ENCODE results near the gene WNT11. TPM values are rescaled to one million over a fixed set of nuclear protein-coding genes. Genes with fewer than 3 reads are reported as not detected.
"Not testable (repeated sequence)": the region's sequence is repeated elsewhere in the genome, so short reads cannot be mapped to it uniquely, and the experiment has no call there.

The WNT11 gene
- total RNA-seq, 3 donors from 2014 or later: 0.26 TPM; not detected in 2

DNA sequence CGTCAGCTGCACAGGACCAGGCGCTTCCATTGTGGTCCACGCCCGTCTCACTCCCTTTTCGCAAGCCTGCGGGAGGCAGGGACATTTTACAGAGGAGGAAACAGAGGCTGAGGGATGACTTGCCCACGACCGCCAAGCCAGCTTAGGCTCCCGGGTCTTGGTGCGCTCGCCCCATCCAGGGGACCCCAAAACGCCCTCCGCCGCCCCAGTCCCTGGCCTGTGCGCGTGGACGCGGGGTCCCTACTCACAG is 300 bp downstream of the WNT11 start:
- DNase-seq (no peak), ATAC-seq (no peak)
- H3K27me3 Mint-ChIP-seq (ENCODE audit: low read depth): peaks cover 40% of the 10 kb centered on the region
- peak overlapping the region; percentile 67 for H3K4me3 Mint-ChIP-seq
- no peaks in the 10 kb centered on the region for H3K36me3 Mint-ChIP-seq (ENCODE audit: insufficient read depth)
- peaks cover 17% of the 10 kb centered on the region for H3K4me1 Mint-ChIP-seq (ENCODE audit: low read depth)
- no peaks in the 10 kb centered on the region for H3K9me3 Mint-ChIP-seq

- peak overlapping the region; percentile 67 for H3K4me3 Mint-ChIP-seq
- no peaks in the 10 kb centered on the region for H3K9me3 Mint-ChIP-seq
- ATAC-seq (no peak), DNase-seq (no peak)
- H3K36me3 Mint-ChIP-seq (ENCODE audit: insufficient read depth): no peaks in the 10 kb centered on the region
- H3K27me3 Mint-ChIP-seq (ENCODE audit: low read depth): peaks cover 38% of the 10 kb centered on the region
- H3K4me1 Mint-ChIP-seq (ENCODE audit: low read depth): peaks cover 17% of the 10 kb centered on the region
These were observed 838 bp downstream of the WNT11 start for GRCh38 chr11:76205252-76206076.

DNA sequence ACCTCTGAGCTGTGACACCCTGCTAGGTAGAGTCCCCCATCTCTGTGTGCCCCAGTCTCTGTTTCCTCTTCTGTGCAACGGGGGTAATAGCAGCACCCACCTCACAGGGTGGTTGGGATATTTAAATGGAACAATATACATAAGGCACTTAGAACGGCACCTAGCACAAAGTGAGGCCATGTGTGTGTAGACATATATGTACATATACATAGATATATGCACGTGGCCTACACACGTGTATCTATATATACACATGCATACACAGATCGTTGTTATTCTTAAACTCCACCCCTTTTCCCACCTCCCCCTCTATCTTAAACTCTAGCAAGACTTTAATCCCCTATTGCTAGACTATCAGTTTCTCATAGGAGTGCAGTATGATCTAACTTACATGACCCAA is 2.4 kb downstream of the WNT11 start:
- no peak overlapping the region for H3K4me3 Mint-ChIP-seq
- H3K27me3 Mint-ChIP-seq (ENCODE audit: low read depth): peaks cover 37% of the 10 kb centered on the region
- H3K9me3 Mint-ChIP-seq: no peaks in the 10 kb centered on the region
- DNase-seq: no peak
- H3K36me3 Mint-ChIP-seq (ENCODE audit: insufficient read depth): no peaks in the 10 kb centered on the region
- H3K4me1 Mint-ChIP-seq (ENCODE audit: low read depth): peaks cover 17% of the 10 kb centered on the region
- no peak for ATAC-seq

- DNase-seq (no peak), ATAC-seq (no peak)
- Mint-ChIP-seq H3K4me1 (ENCODE audit: low read depth) (peaks cover 17% of the 10 kb centered on the region), H3K36me3 (ENCODE audit: insufficient read depth) (no peaks in the 10 kb centered on the region), H3K27me3 (ENCODE audit: low read depth) (peaks cover 36% of the 10 kb centered on the region), H3K9me3 (no peaks in the 10 kb centered on the region), H3K4me3 (no peak overlapping the region)
These were observed 3.0 kb downstream of the WNT11 start for GRCh38 chr11:76203131-76203925.

DNA sequence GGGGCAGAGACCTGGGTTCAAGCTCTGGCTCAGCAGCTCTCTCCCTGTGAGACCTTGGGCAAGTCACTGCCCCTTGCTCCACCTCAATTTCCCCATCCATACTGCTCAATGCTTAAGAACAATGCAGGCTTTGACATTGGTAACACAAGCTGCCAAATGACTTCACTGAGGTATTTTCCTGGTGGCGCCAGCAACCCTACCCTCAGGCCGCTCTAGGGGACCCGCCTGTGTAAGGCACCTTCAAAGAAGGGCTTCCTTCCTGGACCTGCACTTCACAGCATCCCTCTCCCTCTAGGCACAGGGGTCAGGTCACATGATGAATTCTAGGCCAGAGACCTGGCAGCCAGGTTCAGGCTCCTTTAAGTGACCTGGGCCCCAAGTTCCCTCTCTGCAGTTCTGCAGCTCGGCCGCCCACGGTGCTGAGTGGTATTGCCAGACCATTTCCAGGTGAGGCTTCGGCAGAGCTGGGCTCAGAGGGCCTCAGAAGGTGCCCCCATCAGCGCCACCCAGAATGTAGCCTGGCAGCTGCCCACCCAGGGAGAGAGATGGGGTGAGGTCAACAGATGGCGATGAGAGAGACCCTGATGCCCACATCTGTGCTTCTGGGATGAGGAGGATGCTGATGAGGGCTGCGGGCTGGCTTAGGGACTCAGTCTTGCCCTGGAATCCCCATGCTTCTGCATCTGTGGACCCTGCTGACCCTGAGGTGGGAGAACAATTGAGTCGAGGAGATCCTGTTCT is 4.5 kb downstream of the WNT11 start:
- ATAC-seq: no peak
- no peak for DNase-seq
- H3K4me1 Mint-ChIP-seq (ENCODE audit: low read depth): peaks cover 9% of the 10 kb centered on the region
- no peak overlapping the region for H3K4me3 Mint-ChIP-seq
- H3K27me3 Mint-ChIP-seq (ENCODE audit: low read depth): peaks cover 28% of the 10 kb centered on the region
- H3K36me3 Mint-ChIP-seq (ENCODE audit: insufficient read depth): no peaks in the 10 kb centered on the region
- no peaks in the 10 kb centered on the region for H3K9me3 Mint-ChIP-seq

DNA sequence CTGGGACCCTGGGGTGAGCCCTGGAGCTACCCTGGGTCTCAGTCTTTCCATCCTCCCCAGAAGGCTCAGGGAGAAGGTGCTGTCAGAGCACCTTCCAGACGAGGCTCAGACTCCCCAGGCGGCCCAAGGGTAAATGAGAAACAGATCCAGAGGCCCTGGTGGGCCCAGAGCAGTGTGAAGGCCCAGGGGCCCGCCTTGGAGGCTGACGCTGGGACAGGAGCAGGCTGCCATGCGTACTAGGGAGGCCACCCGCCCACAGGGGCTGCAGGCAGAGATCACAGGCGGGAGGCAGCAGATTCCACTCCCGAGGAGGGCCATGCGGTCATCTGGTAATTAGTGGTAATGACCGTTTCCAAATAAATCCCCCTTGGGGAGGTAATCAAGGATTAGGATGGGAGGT is 5.2 kb downstream of the WNT11 start:
- Mint-ChIP-seq H3K4me1 (ENCODE audit: low read depth) (peaks cover 6% of the 10 kb centered on the region), H3K4me3 (no peak overlapping the region), H3K27me3 (ENCODE audit: low read depth) (peaks cover 25% of the 10 kb centered on the region), H3K36me3 (ENCODE audit: insufficient read depth) (no peaks in the 10 kb centered on the region), H3K9me3 (no peaks in the 10 kb centered on the region)
- no peak for DNase-seq
- ATAC-seq: no peak

DNA sequence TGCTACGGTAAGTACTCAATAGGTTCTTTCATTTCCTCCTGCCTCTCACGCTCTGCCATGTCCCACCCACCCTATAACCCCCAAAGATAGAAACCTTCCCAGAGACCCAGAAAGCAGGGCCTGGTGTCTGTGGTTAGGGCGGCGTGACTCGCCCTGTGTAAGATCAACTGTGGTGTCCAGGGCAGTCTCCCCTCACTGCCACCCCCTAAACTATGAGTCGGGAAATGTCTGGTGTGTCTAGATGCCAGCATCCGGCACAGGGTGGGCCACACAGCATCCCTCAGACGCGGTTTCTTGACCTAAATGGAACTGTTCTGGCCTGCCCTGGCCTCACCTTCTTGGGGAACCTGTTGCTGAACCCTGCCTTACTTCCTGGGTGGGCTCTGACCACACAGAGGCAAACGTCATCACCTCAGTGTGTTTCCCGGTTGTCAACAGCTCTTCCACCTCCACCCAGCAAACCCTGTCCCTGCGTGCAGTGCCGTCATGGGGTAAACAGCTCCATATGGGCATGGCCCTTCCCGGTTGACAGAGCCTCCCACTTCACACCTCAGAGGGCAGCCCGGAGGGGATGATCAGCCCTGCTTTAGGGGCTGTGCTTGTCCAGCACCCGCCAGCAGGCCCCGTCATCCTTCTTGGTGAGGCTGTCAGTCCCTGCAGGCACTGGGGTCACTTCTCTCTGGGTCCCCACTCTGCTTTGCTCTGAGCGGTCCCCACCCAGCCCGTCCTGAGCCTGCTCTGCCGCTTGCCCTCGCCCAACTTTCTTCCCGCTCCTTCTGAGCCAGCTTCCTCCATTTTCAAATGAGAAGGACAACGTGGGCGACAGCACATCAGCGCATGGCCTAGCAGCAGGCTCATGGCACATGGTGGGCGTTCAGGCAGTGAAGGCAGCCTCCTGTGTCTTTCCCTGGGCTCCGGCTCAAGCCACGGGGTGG is 6.0 kb downstream of the WNT11 start:
- no peak for ATAC-seq
- Mint-ChIP-seq H3K4me3 (no peak overlapping the region), H3K9me3 (no peaks in the 10 kb centered on the region), H3K27me3 (ENCODE audit: low read depth) (peaks cover 18% of the 10 kb centered on the region), H3K4me1 (ENCODE audit: low read depth) (no peaks in the 10 kb centered on the region), H3K36me3 (ENCODE audit: insufficient read depth) (no peaks in the 10 kb centered on the region)
- no peak for DNase-seq

DNA sequence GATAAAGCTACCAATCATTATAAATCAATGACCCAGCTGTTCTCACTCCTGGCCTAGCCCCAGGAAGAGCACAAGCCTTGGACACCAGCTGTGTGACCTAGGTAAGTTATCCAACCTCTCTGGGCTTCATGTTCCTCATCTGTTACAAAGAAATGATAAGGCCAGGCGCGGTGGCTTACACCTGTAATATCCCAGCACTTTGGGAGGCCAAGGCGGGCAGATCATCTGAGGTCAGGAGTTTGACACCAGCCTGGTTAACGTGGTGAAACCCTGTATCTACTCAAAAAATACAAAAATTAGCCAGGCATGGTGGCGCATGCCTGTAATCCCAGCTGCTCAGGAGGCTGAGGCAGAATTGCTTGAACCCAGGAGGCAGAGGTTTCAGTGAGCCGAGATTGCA is 7.6 kb downstream of the WNT11 start:
- H3K36me3 Mint-ChIP-seq (ENCODE audit: insufficient read depth); ATAC-seq; H3K9me3 Mint-ChIP-seq; H3K4me3 Mint-ChIP-seq; H3K4me1 Mint-ChIP-seq (ENCODE audit: low read depth); H3K27me3 Mint-ChIP-seq (ENCODE audit: low read depth); DNase-seq: not testable (repeated sequence)

DNA sequence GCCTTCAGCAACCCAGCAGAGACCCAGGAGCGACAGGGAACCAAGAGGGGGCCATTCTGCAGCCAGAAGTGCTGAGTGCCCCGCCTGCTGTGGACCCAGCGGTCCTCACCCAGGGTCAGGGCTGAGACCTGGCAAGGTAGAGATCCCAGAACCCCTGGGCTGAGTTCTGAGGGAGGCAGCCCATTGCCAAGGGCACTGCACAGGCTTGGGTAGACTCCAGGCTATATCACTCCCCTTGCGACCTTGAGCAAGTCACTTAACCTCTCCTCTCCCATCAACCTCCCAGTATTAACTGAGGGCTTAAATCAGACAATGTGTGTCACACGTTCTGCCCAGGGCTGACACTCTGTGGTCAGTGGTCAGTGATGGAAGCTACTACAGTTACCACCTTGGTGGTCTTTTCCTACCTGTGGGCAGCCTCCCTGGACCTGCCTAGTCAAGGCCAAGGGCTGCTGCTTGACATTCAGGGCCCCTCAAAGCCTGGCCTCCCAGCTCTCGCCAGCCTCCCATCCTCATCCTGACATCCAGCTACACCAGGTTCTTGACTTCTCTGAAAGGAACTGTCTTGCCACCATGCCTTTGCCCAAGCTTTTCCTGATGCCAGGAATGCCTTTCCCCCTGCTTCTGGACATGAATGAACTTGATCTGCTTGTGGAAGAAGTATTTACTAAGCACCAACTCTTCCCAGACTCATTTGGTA is 8.2 kb downstream of the WNT11 start:
- ATAC-seq (no peak), DNase-seq (no peak)
- no peaks in the 10 kb centered on the region for H3K4me1 Mint-ChIP-seq (ENCODE audit: low read depth)
- H3K9me3 Mint-ChIP-seq: no peaks in the 10 kb centered on the region
- H3K4me3 Mint-ChIP-seq: no peak overlapping the region
- no peaks in the 10 kb centered on the region for H3K27me3 Mint-ChIP-seq (ENCODE audit: low read depth)
- no peaks in the 10 kb centered on the region for H3K36me3 Mint-ChIP-seq (ENCODE audit: insufficient read depth)

DNA sequence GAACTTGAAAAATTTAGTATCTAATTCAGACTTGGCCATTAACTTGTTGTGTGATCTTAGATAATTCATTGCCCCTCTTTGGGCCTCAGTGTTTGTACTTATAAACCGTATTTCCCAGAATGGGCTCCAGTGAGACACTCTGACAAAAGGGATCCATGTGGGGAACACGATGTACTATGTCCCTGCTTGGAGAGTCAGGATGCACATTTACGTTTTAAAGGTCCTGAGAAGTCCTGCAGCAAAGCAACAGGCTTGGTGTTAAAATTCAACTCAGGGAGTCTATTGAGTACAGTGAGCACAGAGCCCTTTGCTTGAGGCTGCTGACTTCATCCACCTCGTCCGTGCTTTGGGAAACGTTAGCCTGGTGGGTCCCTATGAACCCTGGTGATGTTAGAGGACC is 9.0 kb downstream of the WNT11 start:
- no peaks in the 10 kb centered on the region for H3K36me3 Mint-ChIP-seq (ENCODE audit: insufficient read depth)
- no peak for DNase-seq
- no peak overlapping the region for H3K4me3 Mint-ChIP-seq
- no peaks in the 10 kb centered on the region for H3K9me3 Mint-ChIP-seq
- ATAC-seq: no peak
- no peaks in the 10 kb centered on the region for H3K4me1 Mint-ChIP-seq (ENCODE audit: low read depth)
- H3K27me3 Mint-ChIP-seq (ENCODE audit: low read depth): no peaks in the 10 kb centered on the region

DNA sequence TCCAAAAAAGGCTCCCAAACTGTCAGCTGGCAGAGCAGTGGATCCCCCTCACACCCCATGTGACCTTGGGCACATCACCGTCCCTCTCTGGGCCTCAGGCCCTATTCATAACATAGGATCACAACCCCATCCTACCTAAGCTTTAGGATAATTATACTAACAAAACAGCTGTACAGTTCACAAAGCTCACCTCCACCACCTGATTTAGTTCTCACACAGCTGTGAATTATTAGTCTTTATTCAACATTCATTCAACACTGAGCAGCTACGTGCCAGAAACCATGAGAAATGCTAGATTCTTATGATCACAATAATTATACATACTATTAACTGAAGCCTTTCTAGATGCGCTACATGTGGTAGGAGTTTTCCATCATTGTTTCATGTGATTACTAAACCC is 9.5 kb downstream of the WNT11 start:
- ATAC-seq (no peak), DNase-seq (no peak)
- Mint-ChIP-seq H3K4me3 (no peak overlapping the region), H3K27me3 (ENCODE audit: low read depth) (no peaks in the 10 kb centered on the region), H3K9me3 (no peaks in the 10 kb centered on the region), H3K4me1 (ENCODE audit: low read depth) (no peaks in the 10 kb centered on the region), H3K36me3 (ENCODE audit: insufficient read depth) (no peaks in the 10 kb centered on the region)

DNA sequence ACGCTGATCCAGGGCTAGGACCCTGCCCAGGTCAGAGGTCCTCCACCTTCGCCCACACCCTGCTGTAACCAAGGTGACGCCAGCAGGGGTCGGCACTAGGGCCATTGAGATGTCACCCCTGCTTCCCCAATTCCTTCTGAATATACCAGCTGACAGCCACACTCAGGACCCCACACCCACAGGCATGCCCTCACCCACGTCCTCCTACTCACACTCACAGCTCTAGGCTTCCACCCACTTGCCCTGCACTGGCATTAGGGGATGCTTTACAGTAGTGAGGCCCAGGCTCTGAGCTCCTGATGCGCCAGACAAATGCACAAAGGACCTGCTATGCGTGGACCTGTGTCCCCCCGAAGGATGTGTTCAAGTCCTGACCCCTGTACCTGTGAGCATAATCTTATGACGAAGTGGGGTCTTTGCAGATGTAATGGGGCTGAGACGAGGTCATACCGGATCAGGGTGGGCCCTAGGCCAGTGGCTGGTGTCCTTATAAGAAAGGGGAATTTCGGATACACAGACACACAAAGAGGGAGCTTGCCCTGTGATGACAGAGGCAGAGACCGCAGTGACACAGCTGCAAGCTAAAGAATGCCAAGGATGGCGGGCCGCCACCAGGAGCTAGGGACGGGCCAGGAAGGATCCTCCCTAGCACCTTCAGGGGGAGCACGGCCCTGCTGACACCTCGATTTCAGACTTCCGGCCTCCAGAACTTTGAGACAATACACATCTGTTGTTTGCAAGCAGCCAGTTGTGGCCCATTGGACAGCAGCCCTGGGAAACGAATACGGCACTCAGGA is 11.2 kb downstream of the WNT11 start:
- no peaks in the 10 kb centered on the region for H3K27me3 Mint-ChIP-seq (ENCODE audit: low read depth)
- DNase-seq (no peak), ATAC-seq (no peak)
- no peaks in the 10 kb centered on the region for H3K4me1 Mint-ChIP-seq (ENCODE audit: low read depth)
- no peaks in the 10 kb centered on the region for H3K36me3 Mint-ChIP-seq (ENCODE audit: insufficient read depth)
- H3K9me3 Mint-ChIP-seq: no peaks in the 10 kb centered on the region
- H3K4me3 Mint-ChIP-seq: no peak overlapping the region

- Mint-ChIP-seq H3K27me3 (ENCODE audit: low read depth) (no peaks in the 10 kb centered on the region), H3K4me1 (ENCODE audit: low read depth) (no peaks in the 10 kb centered on the region), H3K36me3 (ENCODE audit: insufficient read depth) (no peaks in the 10 kb centered on the region), H3K4me3 (no peak overlapping the region), H3K9me3 (no peaks in the 10 kb centered on the region)
- ATAC-seq (no peak), DNase-seq (no peak)
These were observed 13.1 kb downstream of the WNT11 start for GRCh38 chr11:76193219-76193618.

All from activated T-cell treated with anti-CD3 and anti-CD28 coated beads, Interleukin-2, amount 50 U/mL, for 4 hours (primary cell).